Right ventricle myocardium superior (tissue), 1 donor: ENCODE measurements around the gene BPHL. TPM values are rescaled to one million over a fixed set of nuclear protein-coding genes. Genes with fewer than 3 reads are reported as not detected.
"Not testable (repeated sequence)": the region's sequence is repeated elsewhere in the genome, so short reads cannot be mapped to it uniquely, and the experiment has no call there.

Experiments used
- ATAC-seq: fragments of 200-7000 bp; cut with Tn5 transposase; one replicate; pipeline ENCODE4 v1.9.1; 2020; ENCODE audit warnings: mild to moderate bottlenecking; ENCODE audit not compliant: poor library complexity
- DNase-seq: peaks from one replicate; pipeline ENCODE4 v3.0.0-alpha.2; 2020
- intact Hi-C: fragments of 100-400 bp; cut with DNase I; formaldehyde crosslinking; loops from one replicate; pipeline ENCODE4 v1.11.2; 2022
- total RNA-seq: library from RNA; stranded (reverse); fragmentation: NEBNext Ultra II Directional; extraction: Animal tissue kit (Norgen Biotek cat#: 25700); gene quantifications from one replicate; pipeline ENCODE4 v1.2.1, GENCODE V29; 2021
- donor health status: DM: no; HTN: yes; CAD: no; lungs with severe emphysema.

Gene BPHL
- total RNA-seq, 1 donor from 2014 or later: 22.2 TPM

DNA sequence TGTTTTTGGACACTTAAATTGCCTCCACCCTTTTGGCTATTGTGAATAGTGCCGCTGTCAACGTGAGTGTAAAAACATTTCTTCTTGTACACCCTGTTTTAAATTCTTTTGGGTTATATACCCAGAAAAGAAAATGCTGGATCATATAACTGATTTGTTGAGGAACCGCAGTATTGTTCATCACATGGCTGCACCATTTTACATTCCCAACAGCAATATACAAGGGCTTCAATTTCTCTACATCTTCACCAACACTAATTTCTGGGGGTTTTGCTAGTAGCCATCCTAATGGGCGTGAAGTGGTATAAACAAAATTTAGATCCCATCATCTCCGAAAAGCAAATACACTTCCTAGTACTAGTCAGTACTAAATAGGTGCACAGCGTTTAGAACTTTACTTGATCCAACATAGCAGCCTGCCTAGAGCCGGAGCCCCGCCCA is 579 bp upstream of the BPHL start:
- DNase-seq: no peak
- no peak for ATAC-seq
- intact Hi-C loops: no loop called here

DNA sequence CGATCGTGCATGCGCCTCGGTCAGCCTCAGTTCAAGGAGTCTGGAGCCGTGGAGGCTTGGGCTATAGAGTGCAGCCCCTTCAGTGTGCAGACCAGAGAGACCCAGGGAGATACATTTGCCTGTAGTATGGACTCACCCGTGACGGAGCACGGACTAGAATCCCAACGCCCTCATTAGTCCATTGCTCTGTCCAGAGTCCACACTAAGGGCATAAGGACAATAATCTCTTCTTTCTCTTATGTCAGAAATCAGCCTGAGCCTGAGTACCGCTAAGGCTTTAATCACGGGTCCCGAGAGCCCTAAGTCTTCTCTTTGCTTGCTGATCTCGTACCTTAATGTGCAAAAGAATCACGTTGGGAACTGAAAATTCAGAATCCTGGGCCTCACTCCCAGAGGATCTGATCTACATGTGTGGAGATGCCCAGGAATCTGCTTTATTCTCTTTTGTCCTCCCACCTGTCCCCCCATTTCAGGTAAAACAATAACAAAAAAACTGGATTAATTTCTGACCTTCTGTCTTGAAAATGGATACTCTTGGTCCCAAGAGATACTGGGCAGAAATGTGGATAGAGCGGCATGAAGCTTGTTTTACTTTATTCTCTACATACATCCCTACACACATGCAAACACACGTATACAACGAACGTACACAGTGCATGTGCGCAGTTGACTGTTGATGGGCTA is 671 bp downstream of the BPHL start:
- intact Hi-C loops: no loop called here
- ATAC-seq (peak; percentile 47), DNase-seq (no peak)

DNA sequence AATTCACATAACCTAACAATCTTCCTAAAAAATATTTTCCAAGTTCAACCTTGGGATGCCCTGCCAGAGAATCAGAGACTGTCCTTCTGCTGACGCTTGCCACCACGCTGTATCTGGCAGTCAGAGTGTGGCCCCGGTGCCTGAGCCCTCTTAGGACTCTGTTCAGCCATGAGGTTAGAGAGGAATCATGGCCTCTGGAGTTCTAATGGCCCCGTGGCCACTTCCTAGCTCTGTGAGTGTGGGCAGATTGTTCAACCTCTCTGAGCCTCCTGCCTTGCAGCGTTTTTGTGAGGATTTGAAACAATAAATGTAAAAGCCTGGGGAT is 2.2 kb downstream of the BPHL start:
- intact Hi-C loops: loop anchor here (10.0 kb wide), 1 partner anchor 614 kb away; no protein-coding TSS in a partner anchor
- ATAC-seq (no peak), DNase-seq (no peak)

DNA sequence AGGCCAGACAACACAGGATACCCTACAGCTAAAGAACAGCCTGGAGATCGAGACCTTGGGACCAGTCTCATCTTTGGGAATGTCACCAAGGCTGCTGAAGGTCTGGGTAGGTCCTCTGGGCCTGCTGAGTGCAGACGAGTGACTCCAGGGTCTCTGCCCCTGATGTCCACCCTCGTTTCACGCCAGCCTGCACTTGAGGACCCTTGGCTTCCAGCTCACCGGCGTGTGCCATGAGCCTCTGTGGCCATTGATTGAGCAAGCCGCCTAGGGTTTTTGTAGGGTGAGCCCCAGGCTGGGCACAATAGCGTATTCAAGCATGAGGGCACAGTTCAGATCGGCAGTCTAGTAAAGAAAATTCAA is 4.3 kb downstream of the BPHL start:
- DNase-seq (no peak), ATAC-seq (no peak)
- intact Hi-C loops: loop anchor here (10.0 kb wide), 1 partner anchor 612 kb away; no protein-coding TSS in a partner anchor

DNA sequence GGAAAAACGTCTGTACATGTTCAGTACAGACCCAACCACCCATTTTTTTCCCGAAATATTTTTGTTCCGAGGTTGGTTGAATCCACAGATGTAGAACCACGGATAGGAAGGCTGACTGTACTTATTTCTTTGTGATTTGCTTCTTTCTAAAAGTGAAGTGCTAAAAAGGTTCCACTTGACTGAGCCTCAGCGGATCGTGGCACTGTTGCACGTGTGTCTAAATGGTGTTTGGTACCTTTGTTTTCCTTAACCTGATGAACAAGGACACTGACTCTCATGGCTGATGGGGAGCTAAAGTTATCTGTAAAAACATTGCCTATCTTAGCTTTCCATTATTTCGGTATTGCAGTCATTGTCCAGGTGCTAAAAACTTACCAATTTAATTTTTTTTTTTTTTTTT is 6.2 kb downstream of the BPHL start:
- DNase-seq (no peak), ATAC-seq (no peak)
- intact Hi-C loops: loop anchor here (10.0 kb wide), 1 partner anchor 610 kb away; no protein-coding TSS in a partner anchor

DNA sequence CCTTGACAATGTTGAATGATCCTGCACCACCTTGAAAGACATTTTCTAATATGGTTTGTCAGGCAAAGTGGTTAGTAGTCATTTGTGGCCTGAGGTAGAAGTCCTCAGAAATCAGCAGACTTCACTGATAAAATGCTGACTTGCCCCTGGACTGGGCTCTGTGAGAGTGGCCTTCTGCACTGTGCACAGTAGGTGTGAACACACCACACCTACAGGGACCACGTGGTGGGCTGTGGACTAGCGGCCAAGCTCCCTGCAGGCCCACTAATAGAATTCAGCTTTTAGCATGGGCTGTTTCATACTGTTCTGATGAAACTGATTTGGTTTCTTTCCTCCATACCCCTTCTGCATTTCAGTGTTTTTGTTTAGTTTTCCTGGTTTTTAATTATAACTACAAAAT is 7.3 kb downstream of the BPHL start:
- ATAC-seq (no peak), DNase-seq (no peak)
- intact Hi-C loops: loop anchor here (2.0 to 10.0 kb wide), 2 partner anchors 125 to 609 kb away; no protein-coding TSS in a partner anchor

DNA sequence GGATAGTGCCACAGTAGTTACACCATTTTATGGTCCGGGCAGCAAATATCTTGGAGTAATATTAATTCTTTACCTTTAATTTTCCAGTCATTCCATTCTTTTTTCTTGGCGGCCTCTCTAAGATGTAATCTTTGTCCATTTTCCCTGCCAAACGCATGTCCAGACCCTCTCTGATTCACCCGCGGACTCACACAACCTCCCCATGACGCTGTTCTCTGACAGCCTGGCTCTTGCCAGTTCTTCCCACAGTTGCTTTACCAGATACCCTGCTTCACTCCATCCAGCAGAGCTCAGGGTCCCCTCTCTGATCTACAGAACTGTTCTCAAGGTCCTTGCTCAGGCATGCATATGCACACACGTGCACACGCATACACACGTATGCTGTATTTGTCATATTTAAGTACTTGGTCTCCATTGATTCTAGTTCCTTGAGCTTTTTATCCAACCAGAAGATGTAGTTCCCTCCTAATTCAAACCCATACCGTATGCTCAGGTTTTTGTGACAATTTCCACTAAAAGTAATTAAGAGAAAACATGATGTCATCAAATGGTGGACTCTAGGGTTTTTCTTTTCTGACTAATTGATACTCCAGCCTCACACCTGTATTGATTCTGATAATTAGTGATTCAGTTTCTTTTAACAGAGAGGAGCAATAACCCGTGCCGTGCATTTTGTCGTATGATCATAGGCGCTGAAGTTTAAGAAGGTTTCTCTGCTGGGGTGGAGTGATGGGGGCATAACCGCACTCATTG is 10.0 kb downstream of the BPHL start:
- intact Hi-C loops: loop anchor here (10.0 kb wide), 1 partner anchor 606 kb away; no protein-coding TSS in a partner anchor
- ATAC-seq: no peak
- no peak for DNase-seq

DNA sequence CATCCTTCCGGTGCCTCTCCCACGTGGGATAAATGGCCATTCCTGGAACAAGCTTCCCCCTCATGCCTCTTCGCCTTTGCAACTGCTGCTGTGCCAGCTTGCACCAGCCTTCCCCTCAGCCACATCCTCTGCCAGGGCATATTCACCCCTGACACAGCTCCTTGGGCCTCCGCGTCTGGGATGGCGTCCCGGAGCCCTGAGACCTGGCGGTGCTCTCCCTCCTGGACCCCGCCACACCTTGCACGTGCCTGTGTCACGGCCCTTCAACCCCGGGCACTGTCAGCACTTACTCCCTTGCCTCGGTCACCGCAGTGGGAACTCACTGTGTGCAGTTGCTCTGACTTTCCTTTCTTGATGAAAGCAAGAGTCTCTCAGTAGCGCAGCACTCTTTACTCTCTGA is 13.2 kb downstream of the BPHL start:
- DNase-seq (no peak), ATAC-seq (no peak)
- intact Hi-C loops: no loop called here

DNA sequence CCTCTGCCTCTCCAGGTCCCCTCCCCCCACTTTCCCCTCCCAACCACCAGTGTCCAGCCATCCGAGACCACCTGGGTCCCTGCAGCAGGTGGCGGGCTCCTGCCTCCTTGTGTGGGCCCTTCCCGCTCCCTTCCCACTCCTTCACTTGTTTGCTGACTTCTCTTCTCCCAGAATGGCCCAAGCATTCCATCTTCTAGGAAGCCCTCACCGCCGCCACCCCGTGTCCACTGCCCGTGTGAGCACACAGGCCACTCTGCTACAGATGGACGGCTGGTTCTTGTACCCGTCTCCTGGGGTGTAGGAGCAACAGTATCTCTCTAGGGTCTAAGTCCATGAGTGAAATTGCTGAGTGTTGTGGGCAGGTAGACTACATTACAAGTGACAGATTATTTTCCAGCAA is 15.0 kb downstream of the BPHL start:
- intact Hi-C loops: no loop called here
- ATAC-seq: no peak
- DNase-seq: no peak

DNA sequence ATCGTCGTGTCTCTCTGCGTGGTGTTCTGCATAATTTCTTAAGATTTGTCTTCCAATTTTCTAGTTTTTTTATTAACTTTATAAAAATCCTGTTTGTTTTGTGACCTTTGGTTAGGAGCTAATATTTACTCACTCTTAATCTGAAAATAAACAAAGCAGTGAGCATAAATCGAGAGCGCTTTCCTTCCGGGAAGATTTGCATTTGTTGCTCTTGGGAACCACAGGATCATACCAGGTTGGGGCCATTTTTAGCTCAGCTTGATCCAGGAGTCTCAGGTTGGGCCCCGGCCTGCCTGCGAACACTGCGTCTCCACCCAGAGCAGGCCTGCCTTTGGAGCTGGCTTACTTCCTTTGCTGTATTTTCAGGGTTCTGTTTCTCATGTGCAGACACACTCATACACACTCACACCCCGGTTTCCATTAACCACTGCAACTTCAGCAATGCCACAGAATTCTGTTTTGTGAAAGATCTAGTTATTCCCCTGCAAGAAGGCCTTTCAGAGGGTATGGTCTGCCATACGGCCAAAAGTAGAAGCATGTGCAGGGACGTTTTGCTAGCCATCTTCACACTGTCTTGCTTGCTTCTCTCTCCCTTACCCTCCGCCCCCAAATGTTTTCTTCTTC is 17.3 kb downstream of the BPHL start:
- intact Hi-C loops: no loop called here
- ATAC-seq: no peak
- DNase-seq: no peak

DNA sequence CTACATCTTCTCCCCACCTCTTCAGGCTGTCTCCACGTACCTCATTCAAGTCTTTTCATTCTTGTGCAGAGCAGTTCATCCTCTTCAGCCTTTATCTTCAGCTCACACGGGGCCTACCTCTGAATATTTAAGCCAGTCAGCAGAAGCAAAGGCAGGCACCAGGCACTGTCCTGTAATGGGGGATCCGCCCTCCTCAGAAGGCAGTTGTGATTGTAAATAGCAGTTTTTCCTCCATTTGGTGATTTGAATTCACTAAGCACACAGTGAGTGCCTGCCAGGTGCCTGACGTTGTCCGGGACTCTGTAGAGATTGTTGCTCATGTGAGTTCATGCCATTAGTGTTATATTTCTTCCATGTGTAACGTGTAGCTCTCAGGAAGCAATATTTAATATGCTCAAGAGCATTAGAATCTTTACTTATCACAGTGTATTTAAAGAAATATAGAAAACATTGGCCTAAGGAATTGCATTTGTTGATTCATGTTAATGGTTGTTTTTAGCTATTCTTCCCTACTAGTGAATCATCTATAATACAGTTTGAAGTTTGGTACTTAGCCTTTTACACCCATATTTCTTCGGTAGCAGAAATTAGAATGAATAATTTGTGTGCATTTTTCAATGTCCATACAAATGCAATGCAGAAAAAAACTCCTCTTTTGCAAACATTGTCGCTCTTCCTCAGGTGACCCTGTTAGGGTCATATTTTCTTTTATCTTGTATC is 17.9 kb downstream of the BPHL start:
- ATAC-seq (no peak), DNase-seq (no peak)
- intact Hi-C loops: no loop called here

DNA sequence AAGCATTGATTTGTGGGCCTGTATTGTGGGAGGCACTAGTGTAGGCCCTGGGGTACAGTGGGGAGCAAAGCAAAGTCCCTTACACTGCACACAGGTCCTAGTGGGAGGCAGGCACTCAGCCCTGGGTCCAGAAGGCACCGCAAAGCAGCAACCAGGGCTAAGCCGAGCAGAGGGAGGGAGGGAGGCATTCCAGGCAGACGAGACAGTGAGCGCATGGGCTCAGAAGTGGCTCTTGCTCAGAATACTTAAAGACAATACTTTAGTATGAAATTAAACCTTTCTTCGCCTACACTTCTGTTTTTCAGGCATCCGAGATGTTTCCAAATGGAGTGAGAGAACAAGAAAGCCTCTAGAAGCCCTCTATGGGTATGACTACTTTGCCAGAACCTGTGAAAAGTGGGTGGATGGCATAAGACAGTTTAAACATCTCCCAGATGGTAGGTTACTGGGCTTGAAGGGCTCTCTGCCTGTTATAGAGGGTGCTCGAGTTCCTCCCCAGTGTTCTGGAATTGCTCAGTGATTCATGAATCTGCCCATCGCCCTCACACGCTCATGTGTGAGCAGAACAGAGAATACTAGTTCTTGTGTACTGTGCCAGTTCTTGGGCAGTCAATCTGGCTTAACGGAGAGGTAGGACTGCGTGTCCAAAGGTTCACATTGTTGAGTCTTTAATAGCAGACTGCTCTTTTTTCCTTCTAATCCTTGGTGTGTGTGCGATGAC is 18.7 kb downstream of the BPHL start:
- DNase-seq (no peak), ATAC-seq (no peak)
- intact Hi-C loops: no loop called here

DNA sequence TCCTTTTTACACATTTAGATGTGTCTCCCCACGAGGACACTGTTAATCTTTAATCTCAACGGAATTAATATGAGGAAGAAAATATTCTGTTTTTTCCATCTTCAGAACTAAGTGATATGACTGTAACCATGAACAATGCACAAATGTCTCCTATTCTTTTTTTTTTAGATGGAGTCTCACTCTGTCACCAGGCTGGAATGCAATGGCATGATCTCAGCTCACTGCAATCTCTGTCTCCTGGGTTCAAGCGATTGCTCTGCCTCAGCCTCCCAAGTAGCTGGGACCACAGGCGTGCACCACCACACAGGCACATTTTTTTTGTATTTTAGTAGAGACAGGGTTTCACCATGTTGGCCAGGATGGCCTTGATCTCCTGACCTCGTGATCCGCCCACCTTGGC is 19.4 kb downstream of the BPHL start:
- intact Hi-C loops, ATAC-seq, DNase-seq: not testable (repeated sequence)

DNA sequence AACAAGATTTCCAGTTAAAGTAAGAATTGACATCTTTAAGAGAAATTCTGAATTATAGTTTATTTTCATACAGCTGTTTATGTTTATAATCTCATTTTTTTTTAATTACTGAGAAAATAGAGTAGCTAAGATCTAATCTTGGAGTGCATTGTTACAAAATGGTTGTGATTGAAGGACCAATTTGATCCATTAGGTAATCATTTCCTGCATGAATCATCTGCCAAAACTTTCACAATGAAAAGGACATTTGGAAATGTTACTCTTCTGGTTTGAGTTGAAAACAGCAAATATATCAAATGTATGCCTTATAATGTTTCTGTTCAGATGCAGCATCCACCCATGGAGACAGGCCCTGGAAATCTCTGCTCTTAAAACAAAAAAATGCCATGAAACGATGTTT is 19.8 kb downstream of the BPHL start:
- ATAC-seq (no peak), DNase-seq (no peak)
- intact Hi-C loops: no loop called here

DNA sequence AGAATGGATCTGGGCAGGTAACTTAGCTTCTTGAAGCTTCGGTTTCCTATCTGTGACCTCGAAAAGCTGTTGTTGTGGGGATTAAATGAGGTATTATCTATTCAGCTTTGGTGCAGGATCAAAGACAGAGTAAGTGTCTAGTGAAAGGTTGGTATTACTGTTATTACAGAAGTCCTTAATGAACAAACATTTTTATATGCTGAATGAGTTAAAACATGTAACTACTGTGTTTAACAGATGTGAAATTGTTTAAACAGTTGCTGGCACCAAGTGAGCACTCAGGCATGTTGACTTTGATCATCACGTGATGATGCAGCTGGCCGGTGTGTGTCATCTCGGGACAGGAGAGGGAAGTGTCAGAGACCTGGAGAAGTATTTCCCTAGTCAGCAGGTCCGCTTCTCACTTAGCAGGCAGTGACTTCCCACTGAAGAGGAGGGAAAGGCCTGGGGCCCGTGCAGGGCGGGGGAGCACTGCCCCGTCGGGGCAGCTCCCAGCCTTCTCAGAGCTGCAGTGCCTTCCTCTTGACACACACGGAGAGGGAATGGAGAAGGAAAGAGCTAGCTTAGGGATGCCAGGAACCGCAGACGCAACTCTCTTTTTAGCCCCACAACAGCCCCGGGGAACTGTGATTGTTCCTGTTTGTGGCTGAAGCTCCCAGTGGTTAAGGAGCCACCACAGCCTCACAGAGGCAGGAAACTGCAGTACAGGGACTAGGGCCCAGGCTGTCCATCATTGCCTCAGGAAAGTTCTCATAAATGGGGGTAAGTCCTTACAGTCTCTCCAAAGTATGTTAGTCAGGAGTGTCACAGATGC is 20.8 kb downstream of the BPHL start:
- peak; percentile 64 for DNase-seq
- ATAC-seq: peak; percentile 81
- intact Hi-C loops: no loop called here

DNA sequence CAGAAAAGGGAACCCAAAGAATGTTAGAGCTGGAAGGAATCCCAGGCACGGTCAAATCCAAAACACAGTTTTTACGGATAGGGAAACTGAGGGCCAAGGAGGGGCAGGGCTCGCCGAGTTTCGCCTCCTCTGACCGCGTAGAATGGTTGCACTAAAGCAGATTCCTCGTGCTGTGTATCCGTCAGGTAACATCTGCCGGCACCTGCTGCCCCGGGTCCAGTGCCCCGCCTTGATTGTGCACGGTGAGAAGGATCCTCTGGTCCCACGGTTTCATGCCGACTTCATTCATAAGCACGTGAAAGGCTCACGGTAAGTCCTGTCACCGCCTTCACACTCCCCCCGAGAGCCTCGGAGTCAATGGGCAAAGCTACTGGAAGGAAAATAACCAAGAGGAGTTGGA is 21.7 kb downstream of the BPHL start:
- intact Hi-C loops: no loop called here
- ATAC-seq: no peak

DNA sequence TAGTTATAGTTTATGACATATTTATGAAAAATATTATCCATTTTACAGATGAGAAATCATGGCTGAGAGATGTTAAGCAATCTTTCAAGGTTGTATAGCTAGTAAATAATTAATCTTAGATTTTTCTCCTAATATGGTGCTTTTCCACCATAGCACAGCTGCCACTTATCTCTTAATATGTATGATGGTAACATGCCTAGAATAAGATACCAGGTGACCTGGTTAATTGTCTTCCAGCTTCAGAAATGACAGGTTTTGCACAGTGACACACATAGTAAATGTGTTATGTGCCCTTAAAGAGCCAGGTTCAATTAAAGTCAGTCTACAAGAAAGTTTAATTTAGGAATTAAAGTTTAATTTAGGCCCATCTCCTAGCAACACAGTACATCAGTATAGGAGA is 24.0 kb downstream of the BPHL start:
- DNase-seq (no peak), ATAC-seq (no peak)
- intact Hi-C loops: no loop called here

More for the DNA sequence above, 21.7 kb downstream of the BPHL start:
- no peak for DNase-seq

DNA sequence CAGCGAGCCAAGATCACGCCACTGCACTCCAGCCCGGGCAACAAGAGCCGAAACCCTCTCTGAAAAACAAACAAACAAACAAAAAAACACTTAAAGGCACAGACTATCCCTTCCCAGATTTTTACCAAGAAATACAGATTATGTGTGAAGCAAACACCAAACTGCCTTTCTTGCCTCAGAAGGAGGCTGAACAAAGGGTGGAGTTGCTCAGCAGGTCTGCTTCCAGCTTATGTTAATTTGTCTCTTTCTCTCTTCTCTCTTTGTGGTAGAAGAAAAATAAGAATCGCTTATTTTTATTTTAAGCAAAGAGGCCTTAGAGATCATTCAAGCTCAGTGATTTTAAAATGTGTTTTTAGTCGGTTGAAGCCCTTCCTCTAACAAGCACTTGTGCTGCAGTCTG is 24.6 kb downstream of the BPHL start:
- intact Hi-C loops: no loop called here
- no peak for ATAC-seq
- DNase-seq: no peak
